H1 (cell line): ENCODE measurements around the gene PRPH2. TPM values are rescaled to one million over a fixed set of nuclear protein-coding genes. Genes with fewer than 3 reads are reported as not detected.

Experiments used
- ASH2L ChIP-seq: fragments of 200-600, 300-600 bp; sonication (generic); IDR thresholded peaks from one replicate; pipeline ENCODE4 v1.7.1; 2017; ENCODE audit warnings: low read length
- CBX5 ChIP-seq: fragments of 300-800, 300-1000 bp; sonication (generic); IDR thresholded peaks from 2 replicates; pipeline ENCODE4 v1.7.1; 2016; ENCODE audit warnings: antibody characterized with exemption, low read length, low read depth
- EZH2 ChIP-seq: fragments of 200-600 bp; sonication (generic); IDR thresholded peaks from 2 replicates; pipeline ENCODE4 v1.7.1; 2012; ENCODE audit warnings: low read depth, mild to moderate bottlenecking, moderate library complexity, low read length, inconsistent platforms; ENCODE audit not compliant: severe bottlenecking
- FOSL1 ChIP-seq: IDR thresholded peaks from 2 replicates; pipeline ENCODE4 v1.6.1; 2011; ENCODE audit warnings: mild to moderate bottlenecking, low read depth, low read length, moderate library complexity; ENCODE audit not compliant: insufficient read depth
- HDAC2 ChIP-seq, 2 experiments: fragments of 300-600 bp in 1 of 2; sonication (generic) in 1 of 2; IDR thresholded peaks; 2 replicates each; pipeline ENCODE4 v1.6.1; 2011 to 2012; ENCODE audit warnings: low read depth in 2 of 2, low read length in 2 of 2, mild to moderate bottlenecking in 2 of 2, moderate library complexity in 2 of 2, borderline replicate concordance in 1 of 2, inconsistent platforms in 1 of 2
- SIX5 ChIP-seq: IDR thresholded peaks from 2 replicates; pipeline ENCODE4 v1.6.1; 2011; ENCODE audit warnings: mild to moderate bottlenecking, low read depth, low read length
- USF2 ChIP-seq: IDR thresholded peaks from 2 replicates; pipeline ENCODE4 v1.6.1; 2011; ENCODE audit warnings: low read length, improper control_type of control experiment
- polyA plus RNA-seq, 7 experiments: library from polyadenylated mRNA; depleted of rRNA in 3 of 7; stranded (reverse) in 5 of 7; unstranded in 2 of 7; fragments of >200 nt in 5 of 7; fragments of 200-250 nt in 2 of 7; gene quantifications; 1 replicate in 5 of 7; 2 replicates in 1 of 7; 4 replicates in 1 of 7; pipeline versions ENCODE4 v1.2.1 to v1.2.3, GENCODE V29; 2011 to 2013; ENCODE audit warnings: missing spikeins in 2 of 7, mixed read lengths in 2 of 7
- total RNA-seq: library from RNA; stranded (reverse); fragmentation: NEBNext Ultra II Directional; extraction: Animal tissue kit (Norgen Biotek cat#: 25700); gene quantifications from 2 replicates; pipeline ENCODE4 v1.2.1, GENCODE V29; 2021

Gene PRPH2
- total and polyA plus RNA-seq, 2 of the 8 experiments (the other 6 are each of a cell fraction or from before 2014, with no cell fraction given) = 0.23 to 0.65 TPM

- TF ChIP-seq ASH2L = no peak
- TF ChIP-seq EZH2 = no peak
- TF ChIP-seq HDAC2 (IDR thresholded peaks at IDR 0.05; ENCODE audit: borderline replicate concordance in 1 of 2, low read depth in 2 of 2, low read length in 2 of 2) = no peak
- TF ChIP-seq CBX5 = no peak
- no peak for TF ChIP-seq SIX5
- no peak for TF ChIP-seq FOSL1
- no peak for TF ChIP-seq USF2
Measured at GRCh38 chr6:42694586-42694985, 27.8 kb downstream of the PRPH2 start (continued).
